Prostate gland (tissue), 2 donors: ENCODE measurements around the gene PLA2G2A.

Source experiments
- CTCF ChIP-seq, 4 experiments: fragments of 200-600 bp in 2 of 4; fragments of 450-650 bp in 2 of 4; sonication (generic) in 2 of 4; IDR thresholded peaks; 1 replicate in 3 of 4; 2 replicates in 1 of 4; pipeline ENCODE4 v1.5.1; 2016 to 2019; ENCODE audit warnings: antibody characterized with exemption in 4 of 4, mild to moderate bottlenecking in 2 of 4, moderate library complexity in 2 of 4
- POLR2A ChIP-seq: fragments of 450-650 bp; IDR thresholded peaks from one replicate; pipeline ENCODE4 v1.6.1; 2016; ENCODE audit warnings: antibody characterized with exemption, mild to moderate bottlenecking
- POLR2AphosphoS5 ChIP-seq: sonication (generic); formaldehyde crosslinking; IDR thresholded peaks from one replicate; pipeline ENCODE4 v1.6.1; 2017; ENCODE audit warnings: antibody characterized with exemption

GRCh38 chr1:19987719-19988118, 8.3 kb upstream of the PLA2G2A start:
- TF ChIP-seq CTCF (IDR thresholded peaks at IDR 0.05) = no peak
- no peak for TF ChIP-seq POLR2A
- TF ChIP-seq POLR2AphosphoS5 = no peak
